Activated CD4-positive, alpha-beta T cell treated with anti-CD3 and anti-CD28 coated beads, Interleukin-2, amount 50 U/mL, for 4 hours (primary cell): Measurements from ENCODE around the gene STX12.
A peak's percentile ranks its signal among the peaks of the same experiment; 100 is the strongest.

ENCODE experiments used
- DNase-seq, 2 experiments: peaks; one replicate each; pipeline ENCODE4 v3.0.0-alpha.2; 2020

The STX12 gene

GRCh38 chr1:27872059-27872801 lies 99.2 kb downstream of the STX12 start, which contains the start of gene THEMIS2:
Gene THEMIS2, plus strand, starts transcription at chr1:27872544. Its CDS starts 28 bp downstream, at chr1:27872572.
- peak; percentile 75 to 77 for DNase-seq

GRCh38 chr1:27872802-27873551 lies 100.0 kb downstream of the STX12 start:
- DNase-seq, result peak in 1 of 2 experiments; percentile 30

DNA sequence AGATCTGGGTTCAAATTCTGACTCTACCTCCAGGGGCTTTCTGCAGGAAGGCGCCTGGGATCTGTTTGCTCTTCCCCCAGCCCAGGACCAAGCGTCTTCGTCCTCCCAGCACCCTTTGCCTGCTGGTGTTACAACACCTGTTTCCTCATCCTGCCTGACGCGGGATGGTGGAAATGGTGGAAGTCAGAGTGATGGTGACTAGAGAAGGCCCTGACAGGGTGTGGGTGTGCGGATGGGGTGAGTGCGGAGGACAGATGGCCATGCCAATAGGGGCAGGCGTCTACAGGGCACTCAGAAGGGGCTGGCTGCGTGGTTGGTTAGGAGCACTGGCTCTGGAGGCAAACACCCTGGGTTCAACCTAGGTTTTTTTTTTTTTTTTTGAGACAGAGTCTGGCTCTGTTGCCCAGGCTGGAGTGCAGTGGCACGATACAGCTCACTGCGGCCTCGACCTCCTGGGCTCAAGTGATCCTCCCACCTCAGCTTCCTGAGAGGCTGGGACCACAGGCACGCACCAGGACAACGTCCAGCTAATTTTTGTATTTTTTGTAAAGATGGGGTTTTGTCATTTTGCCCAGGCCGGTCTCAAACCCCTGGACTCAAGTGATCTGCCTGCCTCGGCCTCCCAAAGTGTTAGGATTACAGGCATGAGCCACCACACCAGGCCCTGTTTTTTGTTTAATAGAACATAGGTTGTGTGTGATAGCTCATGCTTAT lies 100.8 kb downstream of the STX12 start:
- no peak for DNase-seq
